Endodermal cell (in vitro differentiated cells): ENCODE data around the gene ZMYND8. TPM values are rescaled to one million over a fixed set of nuclear protein-coding genes. Genes with fewer than 3 reads are reported as not detected.
"Not testable (repeated sequence)": the region's sequence is repeated elsewhere in the genome, so short reads cannot be mapped to it uniquely, and the experiment has no call there.

Experiments used
- DNase-seq: peaks from one replicate; pipeline ENCODE4 v3.0.0-alpha.2; 2017
- H3K27ac ChIP-seq: 2 replicates; pipeline ENCODE4 v1.5.1; 2013; ENCODE audit warnings: mild to moderate bottlenecking, low read depth, low read length, moderate library complexity
- H3K27me3 ChIP-seq: 2 replicates; pipeline ENCODE4 v1.6.1; 2013; ENCODE audit warnings: mild to moderate bottlenecking, low read length, moderate library complexity; ENCODE audit not compliant: insufficient read depth, control insufficient read depth, poor library complexity, severe bottlenecking
- H3K36me3 ChIP-seq: 2 replicates; pipeline ENCODE4 v1.7.0; 2013; ENCODE audit warnings: mild to moderate bottlenecking, low read length, moderate library complexity; ENCODE audit not compliant: control insufficient read depth, insufficient read depth
- H3K4me1 ChIP-seq: one replicate; pipeline ENCODE4 v1.7.0; 2013; ENCODE audit warnings: low read length; ENCODE audit not compliant: control insufficient read depth, insufficient read depth
- H3K4me3 ChIP-seq: 2 replicates; pipeline ENCODE4 v1.5.1; 2013; ENCODE audit warnings: mild to moderate bottlenecking, low read length, moderate library complexity
- H3K9ac ChIP-seq: 2 replicates; pipeline ENCODE4 v1.6.1; 2013; ENCODE audit warnings: mild to moderate bottlenecking, low read length, moderate library complexity; ENCODE audit not compliant: poor library complexity, severe bottlenecking; ENCODE audit errors: extremely low read depth
- H3K9me3 ChIP-seq: 2 replicates; pipeline ENCODE4 v1.6.1; 2013; ENCODE audit warnings: mild to moderate bottlenecking, low read length, moderate library complexity; ENCODE audit not compliant: control insufficient read depth
- H3K27ac Mint-ChIP-seq: 2 replicates; pipeline ENCODE4 v1.8.0; 2020; ENCODE audit warnings: mixed read lengths
- H3K27me3 Mint-ChIP-seq: 2 replicates; pipeline ENCODE4 v1.8.0; 2021; ENCODE audit warnings: mild to moderate bottlenecking, mixed read lengths; ENCODE audit not compliant: insufficient read depth
- H3K36me3 Mint-ChIP-seq: 2 replicates; pipeline ENCODE4 v1.8.0; 2020; ENCODE audit warnings: low read depth, mixed read lengths
- H3K4me1 Mint-ChIP-seq: 2 replicates; pipeline ENCODE4 v1.8.0; 2020; ENCODE audit warnings: mixed read lengths
- H3K4me3 Mint-ChIP-seq: 2 replicates; pipeline ENCODE4 v1.8.0; 2020; ENCODE audit warnings: mild to moderate bottlenecking, moderate library complexity, mixed read lengths
- H3K9me3 Mint-ChIP-seq: 2 replicates; pipeline ENCODE4 v1.8.0; 2020; ENCODE audit warnings: mild to moderate bottlenecking, mixed read lengths
- CTCF ChIP-seq: fragments of 200-600 bp; sonication (generic); conservative IDR thresholded peaks from 2 replicates; pipeline ENCODE4 v1.5.0; 2021; ENCODE audit warnings: antibody characterized with exemption, mild to moderate bottlenecking
- WGBS, 2 experiments: methylation state at CpG; one replicate each; pipeline versions ENCODE4 v1.1.5 to v1.1.7; 2013; ENCODE audit warnings: missing lambda C conversion rate in 2 of 2, mixed read lengths in 1 of 2; ENCODE audit not compliant: insufficient coverage in 1 of 2, insufficient read length in 1 of 2; 5-methylcytosine and 5-hydroxymethylcytosine counted together
- total RNA-seq, 2 donors: library from RNA; stranded (reverse); fragmentation: NEBNext Ultra II Directional in 1 of 2; extraction: Animal tissue kit (Norgen Biotek cat#: 25700) in 1 of 2; gene quantifications; 2 replicates in 1 of 2; 3 replicates in 1 of 2; pipeline ENCODE4 v1.2.1, GENCODE V29; 2021

Gene ZMYND8
- total RNA-seq, 2 donors from 2014 or later, result 85.0 to 99.9 TPM

- H3K36me3 ChIP-seq, result peaks cover 81% of the 10 kb centered on the region
- Mint-ChIP-seq H3K4me1 (peaks cover 7% of the 10 kb centered on the region), H3K4me3 (no peak overlapping the region), H3K9me3 (no peaks in the 10 kb centered on the region), H3K27me3 (no peaks in the 10 kb centered on the region), H3K36me3 (peaks cover 64% of the 10 kb centered on the region), H3K27ac (no peak overlapping the region)
- TF ChIP-seq CTCF, result no peak
- no peaks in the 10 kb centered on the region for H3K4me1 ChIP-seq
- no peak overlapping the region for H3K4me3 ChIP-seq
- no peaks in the 10 kb centered on the region for H3K9me3 ChIP-seq
- no peak overlapping the region for H3K9ac ChIP-seq
- DNase-seq, result no peak
- H3K27me3 ChIP-seq, result no peaks in the 10 kb centered on the region
- H3K27ac ChIP-seq, result no peak overlapping the region
- WGBS, 2 experiments, result 95 to 100% methylated on average over 5 to 8 of the region's 8 CpGs
These were observed 115.1 kb downstream of the ZMYND8 start for GRCh38 chr20:47241345-47241781.

GRCh38 chr20:47240096-47240495 is 116.4 kb downstream of the ZMYND8 start:
- not testable (repeated sequence) for H3K9me3 Mint-ChIP-seq, H3K4me3 ChIP-seq, H3K27ac Mint-ChIP-seq, H3K9me3 ChIP-seq, H3K4me1 Mint-ChIP-seq, H3K4me3 Mint-ChIP-seq, H3K4me1 ChIP-seq, H3K27ac ChIP-seq, DNase-seq, H3K27me3 ChIP-seq, H3K9ac ChIP-seq, H3K27me3 Mint-ChIP-seq
- 93 to 95% methylated on average over 16 to 20 of the region's 20 CpGs for WGBS, 2 experiments
- peaks cover 64% of the 10 kb centered on the region for H3K36me3 Mint-ChIP-seq
- peaks cover 82% of the 10 kb centered on the region for H3K36me3 ChIP-seq

- Histone ChIP-seq H3K4me3 (no peak overlapping the region), H3K27me3 (no peaks in the 10 kb centered on the region), H3K36me3 (peaks cover 84% of the 10 kb centered on the region), H3K27ac (no peak overlapping the region), H3K9ac (no peak overlapping the region), H3K4me1 (no peaks in the 10 kb centered on the region), H3K9me3 (no peaks in the 10 kb centered on the region)
- Mint-ChIP-seq H3K27me3 (no peaks in the 10 kb centered on the region), H3K4me1 (peaks cover 7% of the 10 kb centered on the region), H3K9me3 (no peaks in the 10 kb centered on the region), H3K27ac (peak overlapping the region; percentile 27), H3K36me3 (peaks cover 65% of the 10 kb centered on the region), H3K4me3 (no peak overlapping the region)
- TF ChIP-seq CTCF, result no peak
- 96 to 97% methylated on average over 5 to 6 of the region's 6 CpGs for WGBS, 2 experiments
- DNase-seq, result no peak
These were observed 116.8 kb downstream of the ZMYND8 start for GRCh38 chr20:47239719-47240067.
